SK-N-SH (cell line): ENCODE measurements around the gene SLC36A3. TPM values are rescaled to one million over a fixed set of nuclear protein-coding genes. Genes with fewer than 3 reads are reported as not detected.

ENCODE experiments used
- CTCF ChIA-PET: fragments of 300-600, 350-600 bp; formaldehyde crosslinking; extraction: SDS; loops from one replicate; lab custom pipeline; 2021; lab: Yijun Ruan, JAX
- POLR2A ChIA-PET: fragments of 350-600 bp; sonication (Branson Sonifier 250); formaldehyde crosslinking; extraction: SDS; loops from one replicate; lab custom pipeline; 2020; ENCODE audit warnings: antibody characterized with exemption, inconsistent platforms; lab: Yijun Ruan, JAX
- DNase-seq: peaks from one replicate; pipeline ENCODE4 v3.0.0; 2012
- H2AFZ ChIP-seq: fragments of 200-600 bp; sonication (generic); 2 replicates; pipeline ENCODE4 v1.8.1; 2016; ENCODE audit warnings: antibody characterized with exemption, mild to moderate bottlenecking, low read depth
- H3F3A ChIP-seq: fragments of 200-600 bp; sonication (generic); replicated peaks from 2 replicates; pipeline ENCODE3; 2016; ENCODE audit warnings: antibody characterized with exemption, mild to moderate bottlenecking; ENCODE audit not compliant: insufficient read depth
- H3K27ac ChIP-seq, 2 experiments: fragments of 200-500 bp in 1 of 2; fragments of 200-600 bp in 1 of 2; sonication (Bioruptor generic) in 1 of 2; sonication (generic), shearing (Covaris generic) in 1 of 2; 2 replicates each; pipeline versions ENCODE4 v1.5.1 to v1.6.1; 2014 to 2016; ENCODE audit warnings: low read depth in 2 of 2, inconsistent platforms in 1 of 2, low read length in 1 of 2, mild to moderate bottlenecking in 1 of 2, mixed read lengths in 1 of 2
- H3K27me3 ChIP-seq: fragments of 200-600 bp; sonication (generic), shearing (Covaris generic); 2 replicates; pipeline ENCODE4 v1.6.1; 2016; ENCODE audit warnings: mixed run types; ENCODE audit not compliant: insufficient read depth
- H3K36me3 ChIP-seq, 2 experiments: fragments of 200-500 bp in 1 of 2; fragments of 200-600 bp in 1 of 2; sonication (Bioruptor generic) in 1 of 2; sonication (generic) in 1 of 2; replicated peaks in 1 of 2; 2 replicates each; pipeline versions ENCODE3 to v1.5.1; 2014 to 2016; ENCODE audit warnings: low read length in 1 of 2, mild to moderate bottlenecking in 1 of 2; ENCODE audit not compliant: insufficient read depth in 2 of 2, control insufficient read depth in 1 of 2
- H3K4me1 ChIP-seq, 2 experiments: fragments of 200-500 bp in 1 of 2; fragments of 200-600 bp in 1 of 2; sonication (Bioruptor generic) in 1 of 2; sonication (generic), shearing (Covaris generic) in 1 of 2; 2 replicates each; pipeline versions ENCODE4 v1.5.1 to v1.6.1; 2014 to 2016; ENCODE audit warnings: low read depth in 1 of 2, low read length in 1 of 2, mixed run types in 1 of 2; ENCODE audit not compliant: insufficient read depth in 2 of 2, control insufficient read depth in 1 of 2
- H3K4me2 ChIP-seq: fragments of 200-600 bp; sonication (generic), shearing (Covaris generic); 2 replicates; pipeline ENCODE4 v1.6.1; 2017; ENCODE audit warnings: mixed run types
- H3K4me3 ChIP-seq, 2 experiments: fragments of 200-500 bp in 1 of 2; fragments of 200-600 bp in 1 of 2; sonication (Bioruptor generic) in 1 of 2; sonication (generic), shearing (Covaris generic) in 1 of 2; 2 replicates each; pipeline versions ENCODE4 v1.5.1 to v1.8.1; 2014 to 2016; ENCODE audit warnings: low read depth in 2 of 2, inconsistent platforms in 1 of 2, low read length in 1 of 2, mild to moderate bottlenecking in 1 of 2, mixed read lengths in 1 of 2, moderate library complexity in 1 of 2
- H3K79me2 ChIP-seq: fragments of 200-600 bp; sonication (generic); 2 replicates; pipeline ENCODE4 v1.8.1; 2017; ENCODE audit warnings: mild to moderate bottlenecking; ENCODE audit not compliant: insufficient read depth
- H3K9ac ChIP-seq: fragments of 200-600 bp; sonication (generic); 2 replicates; pipeline ENCODE4 v1.6.1; 2017; ENCODE audit warnings: mixed run types
- H3K9me2 ChIP-seq: fragments of 200-600 bp; sonication (generic); 2 replicates; pipeline ENCODE4 v1.6.1; 2017; ENCODE audit warnings: mixed run types
- H3K9me3 ChIP-seq: fragments of 200-600 bp; sonication (generic); 2 replicates; pipeline ENCODE4 v1.6.1; 2017; ENCODE audit warnings: mixed run types, mild to moderate bottlenecking, moderate library complexity
- H4K20me1 ChIP-seq: fragments of 200-600 bp; sonication (generic); 2 replicates; pipeline ENCODE4 v1.6.1; 2017; ENCODE audit warnings: mild to moderate bottlenecking, mixed run types; ENCODE audit not compliant: insufficient read depth
- CTCF ChIP-seq: fragments of 200-600 bp; sonication (generic); IDR thresholded peaks from 2 replicates; pipeline ENCODE4 v1.6.1; 2017; ENCODE audit warnings: antibody characterized with exemption, mild to moderate bottlenecking, moderate library complexity
- ELF1 ChIP-seq: IDR thresholded peaks from 2 replicates; pipeline ENCODE4 v1.4.0; 2012
- EP300 ChIP-seq, 2 experiments: IDR thresholded peaks; 2 replicates each; pipeline versions ENCODE4 v1.4.0 to v1.6.1; 2012; ENCODE audit warnings: borderline replicate concordance in 1 of 2, low read depth in 1 of 2, low read length in 1 of 2
- EZH2phosphoT487 ChIP-seq: fragments of 200-600 bp; sonication (generic); IDR thresholded peaks from 2 replicates; pipeline ENCODE4 v1.6.1; 2017; ENCODE audit warnings: low read depth, mixed run types, mild to moderate bottlenecking, antibody characterized with exemption, moderate library complexity, borderline replicate concordance
- FOXJ3 ChIP-seq: sonication (generic); formaldehyde crosslinking; IDR thresholded peaks from 2 replicates; pipeline ENCODE4 v1.5.1; 2020; ENCODE audit warnings: mild to moderate bottlenecking, missing genetic modification reagents
- GABPA ChIP-seq: IDR thresholded peaks from 2 replicates; pipeline ENCODE4 v1.4.0; 2012; ENCODE audit warnings: low read depth, mild to moderate bottlenecking
- GATA2 ChIP-seq: sonication (generic); formaldehyde crosslinking; IDR thresholded peaks from 2 replicates; pipeline ENCODE4 v1.5.0; 2020; ENCODE audit warnings: mild to moderate bottlenecking, missing genetic modification reagents
- MAX ChIP-seq: IDR thresholded peaks from 2 replicates; pipeline ENCODE4 v1.4.0; 2012; ENCODE audit warnings: low read depth
- MEF2A ChIP-seq: IDR thresholded peaks from 2 replicates; pipeline ENCODE4 v1.4.0; 2012; ENCODE audit warnings: low read depth, borderline replicate concordance
- MXI1 ChIP-seq: IDR thresholded peaks from 2 replicates; pipeline ENCODE4 v1.6.1; 2012; ENCODE audit warnings: mild to moderate bottlenecking, low read depth, low read length, improper control_type of control experiment
- NRF1 ChIP-seq: IDR thresholded peaks from 2 replicates; pipeline ENCODE4 v1.6.1; 2012; ENCODE audit warnings: low read depth, mild to moderate bottlenecking, low read length
- PBX3 ChIP-seq: IDR thresholded peaks from 2 replicates; pipeline ENCODE4; 2012
- POLR2AphosphoS5 ChIP-seq: IDR thresholded peaks from 2 replicates; pipeline ENCODE4 v1.6.1; 2012; ENCODE audit warnings: low read depth, low read length
- REST ChIP-seq: IDR thresholded peaks from 2 replicates; pipeline ENCODE4 v1.6.1; 2012; ENCODE audit warnings: mild to moderate bottlenecking, low read depth, low read length, moderate library complexity
- RXRA ChIP-seq: IDR thresholded peaks from 2 replicates; pipeline ENCODE4 v1.4.0; 2012; ENCODE audit warnings: low read depth, mild to moderate bottlenecking, borderline replicate concordance
- SMC3 ChIP-seq: IDR thresholded peaks from 2 replicates; pipeline ENCODE4 v1.6.1; 2012; ENCODE audit warnings: low read depth, low read length, improper control_type of control experiment
- TEAD4 ChIP-seq: IDR thresholded peaks from 2 replicates; pipeline ENCODE4 v1.4.0; 2012; ENCODE audit warnings: mild to moderate bottlenecking, borderline replicate concordance; ENCODE audit not compliant: insufficient read depth
- USF1 ChIP-seq: IDR thresholded peaks from 2 replicates; pipeline ENCODE4 v1.4.0; 2012; ENCODE audit warnings: low read depth, borderline replicate concordance
- WGBS: methylation state at CpG from one replicate; pipeline ENCODE4 v1.1.6; 2017; ENCODE audit warnings: low lambda C conversion rate; 5-methylcytosine and 5-hydroxymethylcytosine counted together
- polyA plus RNA-seq, 3 experiments: library from polyadenylated mRNA; depleted of rRNA; stranded (reverse); fragments of >200 nt; gene quantifications; 2 replicates each; pipeline ENCODE4 v1.2.3, GENCODE V29; 2012

The SLC36A3 gene
- polyA plus RNA-seq, 1 of the 3 experiments (the other 2 are of a cell fraction), result not detected

GRCh38 chr5:151254556-151254955 lies 49.0 kb downstream of the SLC36A3 start:
- H3K27me3 ChIP-seq, result no peaks in the 10 kb centered on the region
- H3K4me1 ChIP-seq, result peaks cover 0 to 5% of the 10 kb centered on the region in 2 experiments; a peak in 1 of 4 replicates
- WGBS, result 72% methylated on average over 1 of the region's 1 CpG
- no peak overlapping the region for H3K27ac ChIP-seq
- TF ChIP-seq EP300 (IDR thresholded peaks at IDR 0.05; ENCODE audit: borderline replicate concordance in 1 of 2, low read depth in 1 of 2, low read length in 1 of 2) (no peak), RXRA (no peak), NRF1 (no peak), SMC3 (no peak), MAX (no peak), EZH2phosphoT487 (no peak), USF1 (no peak), CTCF (no peak), ELF1 (no peak), PBX3 (no peak), POLR2AphosphoS5 (no peak), MXI1 (no peak), GABPA (no peak), FOXJ3 (no peak), MEF2A (no peak), GATA2 (no peak), TEAD4 (no peak), REST (no peak)
- H3K4me2 ChIP-seq, result no peak overlapping the region
- no peaks in the 10 kb centered on the region for H3K9me2 ChIP-seq
- POLR2A ChIA-PET, result no interaction called here
- no peaks in the 10 kb centered on the region for H3K36me3 ChIP-seq
- CTCF ChIA-PET, result interaction anchor here (0.9 kb wide), 1 partner anchor 12 kb away, joined by 3 read pairs; no protein-coding TSS in a partner anchor
- no peaks in the 10 kb centered on the region for H3F3A ChIP-seq
- no peak overlapping the region for H3K9ac ChIP-seq
- no peaks in the 10 kb centered on the region for H3K79me2 ChIP-seq
- no peak overlapping the region for H2AFZ ChIP-seq
- H4K20me1 ChIP-seq, result no peaks in the 10 kb centered on the region
- DNase-seq, result no peak
- no peak overlapping the region for H3K4me3 ChIP-seq
- no peaks in the 10 kb centered on the region for H3K9me3 ChIP-seq
